ENCODE results near the gene PXDN. TPM values are rescaled to one million over a fixed set of nuclear protein-coding genes. Genes with fewer than 3 reads are reported as not detected.

PXDN gene
- total and polyA plus RNA-seq, 2 donors (not counting 3 experiments of a cell fraction or from before 2014, with no cell fraction given) = 231 to 308 TPM

DNA sequence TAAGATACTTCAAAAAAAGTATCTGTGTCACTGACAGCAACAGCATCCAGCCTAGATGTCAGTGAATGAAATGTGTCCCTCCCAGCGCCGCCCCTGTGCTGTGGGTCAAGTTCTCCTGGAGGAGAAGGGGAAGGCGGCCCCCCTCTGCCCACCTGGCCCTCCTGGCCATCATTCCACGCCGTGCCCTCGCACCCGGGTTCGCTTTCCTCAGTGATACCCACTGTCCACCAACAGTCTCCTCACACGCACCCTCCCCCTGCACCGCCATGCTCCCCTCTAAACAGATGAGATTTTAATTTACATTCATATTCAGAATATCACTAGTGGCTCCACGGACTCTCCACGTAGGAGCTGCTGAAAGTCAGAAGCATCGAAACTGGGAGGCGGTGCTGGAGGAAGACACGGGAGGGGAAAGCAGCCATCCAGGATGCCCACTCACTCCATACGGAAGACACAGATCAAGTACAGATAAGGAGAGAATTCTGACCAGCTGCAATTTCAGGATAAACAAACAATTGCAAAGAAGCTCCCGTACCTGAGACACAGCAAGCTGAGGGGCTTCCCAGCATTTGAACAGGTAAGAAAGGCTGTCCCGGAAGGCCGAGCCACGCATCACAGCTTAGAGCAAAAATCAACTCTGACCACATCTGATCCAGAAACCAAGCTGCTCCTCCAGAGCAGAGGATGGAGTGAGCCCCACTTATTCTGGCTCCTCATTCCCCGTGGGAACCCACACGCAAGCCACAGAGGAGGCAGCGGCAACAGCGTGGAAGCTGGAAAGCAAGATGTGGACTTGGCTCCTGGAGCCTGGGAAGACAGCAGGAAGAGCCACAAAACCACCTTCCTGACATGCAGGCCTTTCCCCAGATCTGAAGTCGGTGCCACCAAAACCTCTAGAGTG is 49.7 kb downstream of the PXDN start:
- Histone ChIP-seq H4K20me1 (replicated peaks; ENCODE audit: control insufficient read depth, extremely low read depth, insufficient read depth, low read length) (no peaks in the 10 kb centered on the region), H3K4me1 (ENCODE audit: control insufficient read depth, extremely low read depth, insufficient read depth, low read length) (no peaks in the 10 kb centered on the region), H3K79me2 (ENCODE audit: control insufficient read depth, insufficient read depth, low read length) (peaks cover 14% of the 10 kb centered on the region), H3K9me1 (replicated peaks; ENCODE audit: control insufficient read depth, extremely low read depth, insufficient read depth, low read length) (no peaks in the 10 kb centered on the region), H3K36me3 (ENCODE audit: control insufficient read depth in 2 of 2, extremely low read depth in 1 of 2, insufficient read depth in 2 of 2, low read length in 2 of 2) (peaks cover 0 to 7% of the 10 kb centered on the region in 2 experiments), H3K4me2 (ENCODE audit: insufficient read depth, low read length) (no peak overlapping the region), H3K9ac (replicated peaks; ENCODE audit: extremely low read depth, insufficient read depth, low read length) (no peak overlapping the region), H3K4me3 (replicated peaks in 1 of 3; ENCODE audit: insufficient read depth in 1 of 3, low read depth in 1 of 3, low read length in 3 of 3) (no peak overlapping the region), H3K27ac (ENCODE audit: insufficient read depth, low read depth, low read length) (no peak overlapping the region), H3K27me3 (ENCODE audit: control insufficient read depth in 2 of 2, insufficient read depth in 2 of 2, low read length in 2 of 2) (no peaks in the 10 kb centered on the region), H2AFZ (ENCODE audit: low read depth, low read length) (no peak overlapping the region), H3K9me3 (replicated peaks; ENCODE audit: control insufficient read depth, insufficient read depth, low read length) (no peaks in the 10 kb centered on the region)
- DNase-seq (ENCODE audit: low read depth, low spot score) = no peak
- BruUV-seq (replicated peaks) = no TSS peak
- no peak for TF ChIP-seq EZH2 (IDR thresholded peaks at IDR 0.05; ENCODE audit: borderline replicate concordance, low read depth, low read length, severe bottlenecking)
- TF ChIP-seq MYC (IDR thresholded peaks at IDR 0.05; ENCODE audit: low read depth, low read length) = no peak
- TF ChIP-seq POLR2A (IDR thresholded peaks at IDR 0.05; ENCODE audit: low read depth, low read length) = no peak
- TF ChIP-seq POLR2AphosphoS5 (IDR thresholded peaks at IDR 0.05; ENCODE audit: insufficient read depth, low read depth, low read length) = no peak
- TF ChIP-seq, protein P1, sequence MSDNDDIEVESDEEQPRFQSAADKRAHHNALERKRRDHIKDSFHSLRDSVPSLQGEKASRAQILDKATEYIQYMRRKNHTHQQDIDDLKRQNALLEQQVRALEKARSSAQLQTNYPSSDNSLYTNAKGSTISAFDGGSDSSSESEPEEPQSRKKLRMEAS (IDR thresholded peaks at IDR 0.05; ENCODE audit: insufficient read depth, insufficient read length) = no peak
- TF ChIP-seq, protein P2, sequence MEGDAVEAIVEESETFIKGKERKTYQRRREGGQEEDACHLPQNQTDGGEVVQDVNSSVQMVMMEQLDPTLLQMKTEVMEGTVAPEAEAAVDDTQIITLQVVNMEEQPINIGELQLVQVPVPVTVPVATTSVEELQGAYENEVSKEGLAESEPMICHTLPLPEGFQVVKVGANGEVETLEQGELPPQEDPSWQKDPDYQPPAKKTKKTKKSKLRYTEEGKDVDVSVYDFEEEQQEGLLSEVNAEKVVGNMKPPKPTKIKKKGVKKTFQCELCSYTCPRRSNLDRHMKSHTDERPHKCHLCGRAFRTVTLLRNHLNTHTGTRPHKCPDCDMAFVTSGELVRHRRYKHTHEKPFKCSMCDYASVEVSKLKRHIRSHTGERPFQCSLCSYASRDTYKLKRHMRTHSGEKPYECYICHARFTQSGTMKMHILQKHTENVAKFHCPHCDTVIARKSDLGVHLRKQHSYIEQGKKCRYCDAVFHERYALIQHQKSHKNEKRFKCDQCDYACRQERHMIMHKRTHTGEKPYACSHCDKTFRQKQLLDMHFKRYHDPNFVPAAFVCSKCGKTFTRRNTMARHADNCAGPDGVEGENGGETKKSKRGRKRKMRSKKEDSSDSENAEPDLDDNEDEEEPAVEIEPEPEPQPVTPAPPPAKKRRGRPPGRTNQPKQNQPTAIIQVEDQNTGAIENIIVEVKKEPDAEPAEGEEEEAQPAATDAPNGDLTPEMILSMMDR (IDR thresholded peaks at IDR 0.05; ENCODE audit: extremely low read depth in 1 of 2, insufficient read depth in 1 of 2, low read depth in 1 of 2, low read length in 2 of 2) = no peak
- TF ChIP-seq JUN (IDR thresholded peaks at IDR 0.05; ENCODE audit: borderline replicate concordance, insufficient read depth, insufficient read length, low read depth) = no peak
- TF ChIP-seq GATA2 (IDR thresholded peaks at IDR 0.05; ENCODE audit: insufficient read depth, insufficient read length, low read depth, low read length) = no peak
- no peak for TF ChIP-seq FOS (IDR thresholded peaks at IDR 0.05; ENCODE audit: borderline replicate concordance, insufficient read depth, low read length)
- intact Hi-C loops (cut with micrococcal nuclease) (no loop called here), dilution Hi-C loops (cut with MboI; ENCODE audit: extremely low pct_ligation_motif_present, low sequenced_read_pairs) (no loop called here)
- no peak for FAIRE-seq
- ChIA-PET POLR2A (no interaction called here), CTCF (interaction anchor here (0.9 to 1.1 kb wide), 3 partner anchors 14 to 56 kb away, joined by 3 read pairs; no protein-coding TSS in a partner anchor)
